Measurements from ENCODE around the gene LPAR2. TPM values are rescaled to one million over a fixed set of nuclear protein-coding genes. Genes with fewer than 3 reads are reported as not detected.

LPAR2 gene
- total and polyA plus RNA-seq, 2 experiments from 2014 or later, result 39.4 to 63.1 TPM

DNA sequence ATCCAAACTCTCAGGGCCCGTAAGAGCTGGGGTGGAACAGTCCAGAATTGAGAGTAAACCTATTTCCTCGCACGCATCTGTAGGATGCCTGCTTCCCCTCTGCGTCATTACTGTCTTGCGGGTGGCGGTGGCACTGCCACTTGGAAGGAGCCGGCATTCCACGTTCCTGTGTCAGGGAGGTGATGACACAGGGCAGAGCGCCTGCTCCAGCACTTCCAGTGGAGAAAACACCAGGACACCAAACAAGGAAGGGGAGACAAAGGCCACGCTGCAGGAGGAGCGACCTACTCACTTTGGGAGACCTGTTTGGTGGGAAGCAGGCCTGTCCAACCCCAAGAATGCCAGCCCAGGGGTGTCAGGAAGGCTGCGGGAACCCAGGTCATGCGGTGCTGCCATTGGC, 46.6 kb downstream of the LPAR2 start:
- H3K4me1 ChIP-seq (ENCODE audit: insufficient read depth), result no peaks in the 10 kb centered on the region
- H2AFZ ChIP-seq, result no peak overlapping the region
- Mint-ChIP-seq H3K4me3 (no peak overlapping the region), H3K36me3 (ENCODE audit: low read depth) (no peaks in the 10 kb centered on the region), H3K9me3 (no peaks in the 10 kb centered on the region), H3K27me3 (ENCODE audit: insufficient read depth, low read depth, poor library complexity) (peaks cover 3% of the 10 kb centered on the region), H3K27ac (no peak overlapping the region), H3K4me1 (no peaks in the 10 kb centered on the region)
- no peaks in the 10 kb centered on the region for H3K36me3 ChIP-seq (ENCODE audit: insufficient read depth)
- H3K4me2 ChIP-seq, result no peak overlapping the region
- ATAC-seq, result no peak
- no peaks in the 10 kb centered on the region for H3K9me2 ChIP-seq (ENCODE audit: insufficient read depth)
- H4K20me1 ChIP-seq (replicated peaks; ENCODE audit: insufficient read depth), result no peaks in the 10 kb centered on the region
- no peaks in the 10 kb centered on the region for H3K79me2 ChIP-seq (replicated peaks; ENCODE audit: insufficient read depth)
- TF ChIP-seq, protein P1, sequence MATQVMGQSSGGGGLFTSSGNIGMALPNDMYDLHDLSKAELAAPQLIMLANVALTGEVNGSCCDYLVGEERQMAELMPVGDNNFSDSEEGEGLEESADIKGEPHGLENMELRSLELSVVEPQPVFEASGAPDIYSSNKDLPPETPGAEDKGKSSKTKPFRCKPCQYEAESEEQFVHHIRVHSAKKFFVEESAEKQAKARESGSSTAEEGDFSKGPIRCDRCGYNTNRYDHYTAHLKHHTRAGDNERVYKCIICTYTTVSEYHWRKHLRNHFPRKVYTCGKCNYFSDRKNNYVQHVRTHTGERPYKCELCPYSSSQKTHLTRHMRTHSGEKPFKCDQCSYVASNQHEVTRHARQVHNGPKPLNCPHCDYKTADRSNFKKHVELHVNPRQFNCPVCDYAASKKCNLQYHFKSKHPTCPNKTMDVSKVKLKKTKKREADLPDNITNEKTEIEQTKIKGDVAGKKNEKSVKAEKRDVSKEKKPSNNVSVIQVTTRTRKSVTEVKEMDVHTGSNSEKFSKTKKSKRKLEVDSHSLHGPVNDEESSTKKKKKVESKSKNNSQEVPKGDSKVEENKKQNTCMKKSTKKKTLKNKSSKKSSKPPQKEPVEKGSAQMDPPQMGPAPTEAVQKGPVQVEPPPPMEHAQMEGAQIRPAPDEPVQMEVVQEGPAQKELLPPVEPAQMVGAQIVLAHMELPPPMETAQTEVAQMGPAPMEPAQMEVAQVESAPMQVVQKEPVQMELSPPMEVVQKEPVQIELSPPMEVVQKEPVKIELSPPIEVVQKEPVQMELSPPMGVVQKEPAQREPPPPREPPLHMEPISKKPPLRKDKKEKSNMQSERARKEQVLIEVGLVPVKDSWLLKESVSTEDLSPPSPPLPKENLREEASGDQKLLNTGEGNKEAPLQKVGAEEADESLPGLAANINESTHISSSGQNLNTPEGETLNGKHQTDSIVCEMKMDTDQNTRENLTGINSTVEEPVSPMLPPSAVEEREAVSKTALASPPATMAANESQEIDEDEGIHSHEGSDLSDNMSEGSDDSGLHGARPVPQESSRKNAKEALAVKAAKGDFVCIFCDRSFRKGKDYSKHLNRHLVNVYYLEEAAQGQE (IDR thresholded peaks at IDR 0.05; ENCODE audit: unreplicated experiment), result no peak
- TF ChIP-seq ZNF114 (CRISPR knock-in tag; IDR thresholded peaks at IDR 0.05) (no peak), EZH2phosphoT487 (IDR thresholded peaks at IDR 0.05; ENCODE audit: unreplicated experiment) (no peak), ZNF331 (CRISPR knock-in tag; IDR thresholded peaks at IDR 0.05; ENCODE audit: low read depth) (no peak), EZH2 (IDR thresholded peaks at IDR 0.05; ENCODE audit: low read depth, unreplicated experiment) (no peak), JUNB (IDR thresholded peaks at IDR 0.05; ENCODE audit: unreplicated experiment) (no peak), CREB1 (CRISPR knock-in tag; IDR thresholded peaks at IDR 0.05; ENCODE audit: low read depth) (no peak), NANOG (IDR thresholded peaks at IDR 0.05; ENCODE audit: borderline replicate concordance) (no peak), STAT1 (IDR thresholded peaks at IDR 0.05; ENCODE audit: unreplicated experiment) (no peak), POLR2AphosphoS5 (IDR thresholded peaks at IDR 0.05; ENCODE audit: low read depth) (no peak)
- TF ChIP-seq, protein P2, sequence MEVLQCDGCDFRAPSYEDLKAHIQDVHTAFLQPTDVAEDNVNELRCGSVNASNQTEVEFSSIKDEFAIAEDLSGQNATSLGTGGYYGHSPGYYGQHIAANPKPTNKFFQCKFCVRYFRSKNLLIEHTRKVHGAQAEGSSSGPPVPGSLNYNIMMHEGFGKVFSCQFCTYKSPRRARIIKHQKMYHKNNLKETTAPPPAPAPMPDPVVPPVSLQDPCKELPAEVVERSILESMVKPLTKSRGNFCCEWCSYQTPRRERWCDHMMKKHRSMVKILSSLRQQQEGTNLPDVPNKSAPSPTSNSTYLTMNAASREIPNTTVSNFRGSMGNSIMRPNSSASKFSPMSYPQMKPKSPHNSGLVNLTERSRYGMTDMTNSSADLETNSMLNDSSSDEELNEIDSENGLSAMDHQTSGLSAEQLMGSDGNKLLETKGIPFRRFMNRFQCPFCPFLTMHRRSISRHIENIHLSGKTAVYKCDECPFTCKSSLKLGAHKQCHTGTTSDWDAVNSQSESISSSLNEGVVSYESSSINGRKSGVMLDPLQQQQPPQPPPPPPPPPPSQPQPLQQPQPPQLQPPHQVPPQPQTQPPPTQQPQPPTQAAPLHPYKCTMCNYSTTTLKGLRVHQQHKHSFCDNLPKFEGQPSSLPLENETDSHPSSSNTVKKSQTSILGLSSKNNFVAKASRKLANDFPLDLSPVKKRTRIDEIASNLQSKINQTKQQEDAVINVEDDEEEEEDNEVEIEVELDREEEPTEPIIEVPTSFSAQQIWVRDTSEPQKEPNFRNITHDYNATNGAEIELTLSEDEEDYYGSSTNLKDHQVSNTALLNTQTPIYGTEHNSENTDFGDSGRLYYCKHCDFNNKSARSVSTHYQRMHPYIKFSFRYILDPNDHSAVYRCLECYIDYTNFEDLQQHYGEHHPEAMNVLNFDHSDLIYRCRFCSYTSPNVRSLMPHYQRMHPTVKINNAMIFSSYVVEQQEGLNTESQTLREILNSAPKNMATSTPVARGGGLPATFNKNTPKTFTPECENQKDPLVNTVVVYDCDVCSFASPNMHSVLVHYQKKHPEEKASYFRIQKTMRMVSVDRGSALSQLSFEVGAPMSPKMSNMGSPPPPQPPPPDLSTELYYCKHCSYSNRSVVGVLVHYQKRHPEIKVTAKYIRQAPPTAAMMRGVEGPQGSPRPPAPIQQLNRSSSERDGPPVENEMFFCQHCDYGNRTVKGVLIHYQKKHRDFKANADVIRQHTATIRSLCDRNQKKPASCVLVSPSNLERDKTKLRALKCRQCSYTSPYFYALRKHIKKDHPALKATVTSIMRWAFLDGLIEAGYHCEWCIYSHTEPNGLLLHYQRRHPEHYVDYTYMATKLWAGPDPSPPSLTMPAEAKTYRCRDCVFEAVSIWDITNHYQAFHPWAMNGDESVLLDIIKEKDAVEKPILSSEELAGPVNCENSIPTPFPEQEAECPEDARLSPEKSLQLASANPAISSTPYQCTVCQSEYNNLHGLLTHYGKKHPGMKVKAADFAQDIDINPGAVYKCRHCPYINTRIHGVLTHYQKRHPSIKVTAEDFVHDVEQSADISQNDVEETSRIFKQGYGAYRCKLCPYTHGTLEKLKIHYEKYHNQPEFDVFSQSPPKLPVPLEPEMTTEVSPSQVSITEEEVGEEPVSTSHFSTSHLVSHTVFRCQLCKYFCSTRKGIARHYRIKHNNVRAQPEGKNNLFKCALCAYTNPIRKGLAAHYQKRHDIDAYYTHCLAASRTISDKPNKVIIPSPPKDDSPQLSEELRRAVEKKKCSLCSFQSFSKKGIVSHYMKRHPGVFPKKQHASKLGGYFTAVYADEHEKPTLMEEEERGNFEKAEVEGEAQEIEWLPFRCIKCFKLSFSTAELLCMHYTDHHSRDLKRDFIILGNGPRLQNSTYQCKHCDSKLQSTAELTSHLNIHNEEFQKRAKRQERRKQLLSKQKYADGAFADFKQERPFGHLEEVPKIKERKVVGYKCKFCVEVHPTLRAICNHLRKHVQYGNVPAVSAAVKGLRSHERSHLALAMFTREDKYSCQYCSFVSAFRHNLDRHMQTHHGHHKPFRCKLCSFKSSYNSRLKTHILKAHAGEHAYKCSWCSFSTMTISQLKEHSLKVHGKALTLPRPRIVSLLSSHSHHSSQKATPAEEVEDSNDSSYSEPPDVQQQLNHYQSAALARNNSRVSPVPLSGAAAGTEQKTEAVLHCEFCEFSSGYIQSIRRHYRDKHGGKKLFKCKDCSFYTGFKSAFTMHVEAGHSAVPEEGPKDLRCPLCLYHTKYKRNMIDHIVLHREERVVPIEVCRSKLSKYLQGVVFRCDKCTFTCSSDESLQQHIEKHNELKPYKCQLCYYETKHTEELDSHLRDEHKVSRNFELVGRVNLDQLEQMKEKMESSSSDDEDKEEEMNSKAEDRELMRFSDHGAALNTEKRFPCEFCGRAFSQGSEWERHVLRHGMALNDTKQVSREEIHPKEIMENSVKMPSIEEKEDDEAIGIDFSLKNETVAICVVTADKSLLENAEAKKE (CRISPR knock-in tag; IDR thresholded peaks at IDR 0.05), result no peak
- TF ChIP-seq, protein P3, sequence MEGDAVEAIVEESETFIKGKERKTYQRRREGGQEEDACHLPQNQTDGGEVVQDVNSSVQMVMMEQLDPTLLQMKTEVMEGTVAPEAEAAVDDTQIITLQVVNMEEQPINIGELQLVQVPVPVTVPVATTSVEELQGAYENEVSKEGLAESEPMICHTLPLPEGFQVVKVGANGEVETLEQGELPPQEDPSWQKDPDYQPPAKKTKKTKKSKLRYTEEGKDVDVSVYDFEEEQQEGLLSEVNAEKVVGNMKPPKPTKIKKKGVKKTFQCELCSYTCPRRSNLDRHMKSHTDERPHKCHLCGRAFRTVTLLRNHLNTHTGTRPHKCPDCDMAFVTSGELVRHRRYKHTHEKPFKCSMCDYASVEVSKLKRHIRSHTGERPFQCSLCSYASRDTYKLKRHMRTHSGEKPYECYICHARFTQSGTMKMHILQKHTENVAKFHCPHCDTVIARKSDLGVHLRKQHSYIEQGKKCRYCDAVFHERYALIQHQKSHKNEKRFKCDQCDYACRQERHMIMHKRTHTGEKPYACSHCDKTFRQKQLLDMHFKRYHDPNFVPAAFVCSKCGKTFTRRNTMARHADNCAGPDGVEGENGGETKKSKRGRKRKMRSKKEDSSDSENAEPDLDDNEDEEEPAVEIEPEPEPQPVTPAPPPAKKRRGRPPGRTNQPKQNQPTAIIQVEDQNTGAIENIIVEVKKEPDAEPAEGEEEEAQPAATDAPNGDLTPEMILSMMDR (conservative IDR thresholded peaks at IDR 0.05; ENCODE audit: low read depth in 2 of 2), result no peak
- TF ChIP-seq, protein P4, sequence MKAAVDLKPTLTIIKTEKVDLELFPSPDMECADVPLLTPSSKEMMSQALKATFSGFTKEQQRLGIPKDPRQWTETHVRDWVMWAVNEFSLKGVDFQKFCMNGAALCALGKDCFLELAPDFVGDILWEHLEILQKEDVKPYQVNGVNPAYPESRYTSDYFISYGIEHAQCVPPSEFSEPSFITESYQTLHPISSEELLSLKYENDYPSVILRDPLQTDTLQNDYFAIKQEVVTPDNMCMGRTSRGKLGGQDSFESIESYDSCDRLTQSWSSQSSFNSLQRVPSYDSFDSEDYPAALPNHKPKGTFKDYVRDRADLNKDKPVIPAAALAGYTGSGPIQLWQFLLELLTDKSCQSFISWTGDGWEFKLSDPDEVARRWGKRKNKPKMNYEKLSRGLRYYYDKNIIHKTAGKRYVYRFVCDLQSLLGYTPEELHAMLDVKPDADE (IDR thresholded peaks at IDR 0.05), result no peak
- no peak overlapping the region for H3K27ac ChIP-seq (ENCODE audit: low read depth)
- H3K4me3 ChIP-seq, result no peak overlapping the region
- no peak for DNase-seq (ENCODE audit: low spot score)
- H3K27me3 ChIP-seq (ENCODE audit: insufficient read depth), result no peaks in the 10 kb centered on the region
- no peaks in the 10 kb centered on the region for H3F3A ChIP-seq (replicated peaks; ENCODE audit: low read depth)

Data from GM23338 (cell line).